A172 (cell line): ENCODE data around the gene ANO2. TPM values are rescaled to one million over a fixed set of nuclear protein-coding genes. Genes with fewer than 3 reads are reported as not detected.
"Not testable (repeated sequence)": the region's sequence is repeated elsewhere in the genome, so short reads cannot be mapped to it uniquely, and the experiment has no call there.

Source experiments
- DNase-seq: peaks from one replicate; pipeline ENCODE4 v3.0.0-alpha.2; 2015; ENCODE audit warnings: low spot score
- total RNA-seq: library from RNA; depleted of rRNA; stranded (reverse); fragments of >200 nt; shearing (Covaris generic); gene quantifications from 2 replicates; pipeline ENCODE4 v1.2.3, GENCODE V29; 2014

ANO2 gene
- total RNA-seq, 1 experiment from 2014 or later = 2.1 TPM

DNA sequence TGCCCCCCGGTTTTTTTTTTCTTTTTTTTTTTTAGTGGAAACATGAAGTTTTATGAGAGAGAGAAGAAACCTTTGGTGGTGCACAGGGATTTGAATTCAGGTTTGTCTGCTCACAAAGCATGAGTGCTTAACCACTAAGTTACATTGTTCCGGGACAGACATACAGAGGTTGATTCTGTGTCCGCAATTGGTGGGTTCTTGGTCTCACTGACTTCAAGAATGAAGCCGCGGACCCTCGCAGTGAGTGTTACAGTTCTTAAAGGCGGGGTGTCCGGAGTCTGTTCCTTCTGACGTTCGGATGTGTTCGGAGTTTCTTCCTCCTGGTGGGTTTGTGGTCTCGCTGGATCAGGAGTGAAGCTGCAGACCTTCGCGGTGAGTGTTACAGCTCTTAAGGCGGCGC, 57.2 kb downstream of the ANO2 start:
- DNase-seq = not testable (repeated sequence)

DNA sequence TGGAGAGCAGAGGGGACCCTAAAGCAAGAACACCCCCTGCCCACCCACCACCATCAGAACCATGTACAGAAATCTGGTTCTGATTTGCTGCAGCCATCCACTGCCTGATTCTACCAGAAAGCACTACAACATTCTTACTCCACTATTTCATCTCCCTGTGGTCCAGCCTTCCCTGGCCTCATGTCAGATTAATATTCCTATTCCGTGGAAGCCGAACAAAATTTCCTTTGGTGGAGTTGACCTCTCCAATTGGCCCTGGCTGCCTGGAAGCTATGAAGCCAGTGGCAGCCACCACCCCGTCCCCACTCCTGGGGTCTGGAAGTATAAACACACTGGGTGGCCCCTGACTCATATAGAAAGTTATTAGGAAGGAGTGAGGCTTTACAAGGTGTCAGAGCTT, 60.2 kb downstream of the ANO2 start:
- DNase-seq = no peak

DNA sequence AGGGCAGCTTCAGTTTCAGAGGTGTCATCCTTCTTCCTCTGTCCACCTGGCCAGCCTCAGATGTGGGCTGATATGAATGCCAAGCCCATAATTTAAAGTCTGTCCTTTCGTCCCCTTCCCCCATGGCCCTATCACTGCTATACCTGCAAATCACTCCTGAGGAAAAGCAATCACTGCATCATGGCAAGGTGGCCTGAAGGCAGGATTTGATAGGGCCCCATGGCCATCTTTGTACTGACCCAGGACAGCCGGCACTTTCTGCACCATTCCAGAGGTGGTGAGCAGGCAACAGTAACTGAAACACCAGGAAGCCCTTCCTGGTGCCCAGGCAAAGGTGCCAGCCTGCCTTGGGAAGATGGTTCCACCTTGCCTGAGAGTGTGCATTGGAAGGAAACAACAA, 60.8 kb downstream of the ANO2 start:
- DNase-seq = no peak

DNA sequence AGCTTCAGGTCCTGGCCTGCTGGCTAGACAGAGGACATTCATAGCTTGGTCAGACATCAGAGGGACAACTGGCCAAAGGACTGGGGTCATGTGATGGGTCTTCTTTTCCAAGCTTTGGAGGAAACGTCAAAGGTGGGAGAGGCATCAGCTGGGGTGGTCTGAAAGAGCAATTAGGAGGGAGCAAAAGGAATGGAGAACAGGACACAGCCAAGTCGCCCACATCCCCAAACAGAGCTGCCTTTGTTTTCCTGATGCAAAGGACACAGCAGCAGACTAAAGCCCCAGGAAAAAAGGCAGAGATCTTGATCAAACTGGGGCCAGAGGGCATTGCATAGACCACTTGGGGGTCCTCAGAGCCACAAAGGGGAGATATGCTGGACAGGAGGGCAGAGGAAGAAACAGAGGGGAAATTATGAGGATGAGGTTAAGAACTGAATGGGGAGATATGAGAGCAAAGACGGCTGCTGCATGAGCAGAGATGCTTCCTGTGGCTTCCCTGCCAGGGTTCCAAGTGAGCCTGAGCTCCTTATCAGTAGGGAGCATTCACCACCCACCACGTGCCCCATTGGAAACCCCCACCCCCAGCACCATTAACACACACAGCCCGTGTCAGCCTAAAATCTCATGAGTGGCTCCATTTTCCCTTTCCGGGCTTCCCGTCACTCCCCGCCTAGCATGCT, 62.4 kb downstream of the ANO2 start:
- DNase-seq = no peak

DNA sequence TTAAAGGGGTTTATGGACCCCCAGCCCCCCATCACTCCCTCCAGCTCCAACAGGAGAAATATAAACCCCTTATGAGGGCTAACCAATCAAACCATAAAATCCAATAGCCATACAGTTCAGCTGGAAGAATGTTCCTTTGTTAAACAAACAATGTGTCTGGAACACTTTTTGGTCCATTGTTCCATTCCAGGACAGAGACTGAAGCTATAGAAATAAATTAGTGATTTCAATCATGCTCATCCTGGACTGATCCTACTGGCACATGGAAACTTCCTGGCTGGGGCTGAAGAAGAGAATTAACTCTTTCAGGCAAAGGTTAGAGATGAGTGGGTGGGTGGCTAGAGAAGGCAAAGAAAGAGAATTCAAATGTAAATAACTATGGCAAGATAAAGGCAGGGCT, 63.4 kb downstream of the ANO2 start:
- no peak for DNase-seq

- no peak for DNase-seq
These were observed 63.9 kb downstream of the ANO2 start for GRCh38 chr12:5881101-5881606.

GRCh38 chr12:5875851-5876250, 69.2 kb downstream of the ANO2 start:
- DNase-seq = no peak

- DNase-seq = no peak
These were observed 70.5 kb downstream of the ANO2 start for GRCh38 chr12:5874514-5874913.

- no peak for DNase-seq
These were observed 71.7 kb downstream of the ANO2 start for GRCh38 chr12:5873281-5873919.

DNA sequence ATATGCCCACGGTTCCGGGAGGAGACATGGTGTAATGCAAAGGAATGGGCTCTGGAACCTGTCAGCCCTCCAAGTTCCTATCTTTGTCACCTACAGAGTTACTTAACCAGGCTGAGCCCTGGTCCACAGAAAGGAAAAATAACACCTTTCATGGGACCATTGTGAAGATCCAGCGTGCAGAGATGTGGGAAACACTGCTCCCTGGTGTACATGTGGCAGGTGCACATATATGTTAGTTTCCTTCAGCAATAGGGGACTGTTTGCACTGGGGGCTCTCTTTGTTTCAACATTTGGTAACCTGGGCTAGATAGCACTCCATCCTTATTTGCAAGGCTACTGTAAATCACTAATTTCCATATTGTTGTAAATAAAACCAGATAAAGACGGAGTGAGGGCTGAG, 72.3 kb downstream of the ANO2 start:
- DNase-seq = peak; percentile 13

DNA sequence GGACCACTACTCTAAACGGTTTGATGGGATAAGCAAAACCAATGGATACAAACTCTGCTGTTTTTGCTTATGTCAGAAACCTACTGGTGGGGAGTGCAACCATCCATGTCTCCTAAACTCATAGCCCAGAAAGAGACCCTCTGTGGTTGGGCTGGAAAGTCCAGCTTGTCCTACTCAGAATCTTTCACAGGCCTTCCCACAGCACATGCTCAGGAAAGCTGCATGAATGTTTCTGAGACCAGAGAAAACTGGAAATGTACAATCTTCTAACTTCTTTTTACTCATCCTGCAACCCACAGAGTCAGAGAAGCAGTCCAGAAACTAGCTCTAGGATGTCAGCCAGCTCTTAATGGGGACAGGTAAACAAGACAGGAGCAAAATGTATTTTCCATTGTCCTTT, 73.3 kb downstream of the ANO2 start:
- no peak for DNase-seq

DNA sequence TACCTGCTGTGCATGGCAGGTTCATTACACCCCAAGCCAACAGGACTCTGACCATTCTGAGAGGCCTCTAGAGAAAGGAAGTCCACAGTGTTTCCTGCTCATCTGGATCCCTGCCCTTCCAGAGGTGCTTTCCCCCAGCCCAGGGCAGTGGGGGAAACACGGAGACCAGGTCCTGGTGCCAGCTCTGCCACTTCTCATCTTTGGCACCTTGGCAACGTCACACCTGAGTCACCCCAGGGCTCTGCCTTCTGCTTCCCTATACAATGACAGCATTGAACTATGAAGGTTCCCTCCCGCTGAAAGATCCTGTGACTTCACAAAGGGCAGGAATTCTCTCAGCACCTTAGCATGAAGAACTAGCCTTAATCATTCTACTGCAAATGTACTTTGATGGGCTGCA, 74.9 kb downstream of the ANO2 start:
- DNase-seq = no peak

DNA sequence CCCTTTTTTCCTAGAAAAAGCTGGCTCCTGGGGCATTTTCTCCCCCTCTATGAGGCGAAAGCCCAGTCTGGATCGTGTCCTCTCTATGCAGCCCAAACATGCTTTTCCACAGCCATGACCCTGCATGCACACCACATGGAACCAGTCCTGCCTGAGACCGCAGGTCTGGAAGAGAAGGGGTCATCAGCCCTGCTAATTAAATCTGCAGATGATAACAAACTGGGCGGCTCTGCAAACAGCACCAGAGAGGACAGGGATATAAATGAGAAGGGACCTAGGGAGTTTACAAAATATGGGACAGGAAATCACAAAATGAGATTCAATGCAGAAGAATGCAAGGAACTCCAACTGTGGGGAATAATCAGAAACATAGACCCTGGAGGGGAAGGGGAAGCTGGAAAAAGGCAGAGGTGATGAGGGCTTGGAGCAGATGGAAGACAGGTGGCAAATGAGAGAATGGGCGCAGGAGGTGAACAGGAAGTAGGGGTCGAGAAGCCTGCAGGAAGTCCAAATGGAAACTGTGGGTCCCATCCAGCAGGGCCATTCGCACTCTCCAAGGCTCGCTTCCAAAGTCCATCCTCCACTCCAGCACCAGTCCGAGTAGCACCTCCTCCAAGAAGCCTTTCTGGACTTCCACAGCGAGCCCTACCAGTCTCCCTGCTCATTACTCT, 76.3 kb downstream of the ANO2 start:
- DNase-seq = no peak

DNA sequence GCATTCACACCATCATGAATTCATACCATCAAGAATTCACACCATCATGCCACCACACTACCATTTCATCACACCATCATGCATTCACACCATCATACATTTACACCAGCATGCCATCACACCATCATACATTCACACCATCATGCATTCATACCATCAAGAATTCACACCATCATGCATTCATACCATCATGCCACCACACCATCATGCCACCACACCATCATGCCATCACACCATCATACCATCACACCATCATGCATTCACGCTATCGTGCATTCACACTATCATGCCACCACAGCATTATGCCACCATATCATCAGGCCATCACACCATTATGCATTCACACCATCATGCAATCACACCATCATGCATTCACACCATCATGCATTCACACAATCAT, 79.7 kb downstream of the ANO2 start:
- DNase-seq = no peak

GRCh38 chr12:5864972-5865371, 80.1 kb downstream of the ANO2 start:
- no peak for DNase-seq

GRCh38 chr12:5864301-5864700, 80.8 kb downstream of the ANO2 start:
- no peak for DNase-seq

- DNase-seq = no peak
These were observed 83.6 kb downstream of the ANO2 start for GRCh38 chr12:5861416-5861815.

GRCh38 chr12:5856692-5857091, 88.4 kb downstream of the ANO2 start:
- DNase-seq = no peak

- DNase-seq = no peak
These were observed 98.1 kb downstream of the ANO2 start for GRCh38 chr12:5846950-5847349.

DNA sequence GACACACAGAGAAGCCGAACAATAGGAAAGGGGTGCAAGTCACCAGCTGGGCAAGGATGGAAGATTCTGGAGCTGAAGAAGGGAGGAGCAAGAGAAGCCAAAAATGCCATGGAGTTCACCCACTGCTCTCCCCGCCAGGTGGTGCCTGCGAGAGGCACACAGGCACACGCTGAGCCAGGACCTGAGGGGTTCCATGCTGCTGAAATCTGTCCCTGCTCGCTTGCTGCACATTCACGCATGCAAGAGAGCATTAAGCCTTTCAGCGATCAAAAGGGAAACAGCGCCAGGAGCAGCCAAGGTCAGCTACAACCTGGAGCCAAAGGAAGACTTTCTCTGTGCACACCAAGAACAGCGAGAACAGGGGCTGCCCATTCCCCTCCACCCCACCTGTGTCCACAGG, 104.1 kb downstream of the ANO2 start:
- no peak for DNase-seq

- no peak for DNase-seq
These were observed 114.9 kb downstream of the ANO2 start for GRCh38 chr12:5830111-5830510.

DNA sequence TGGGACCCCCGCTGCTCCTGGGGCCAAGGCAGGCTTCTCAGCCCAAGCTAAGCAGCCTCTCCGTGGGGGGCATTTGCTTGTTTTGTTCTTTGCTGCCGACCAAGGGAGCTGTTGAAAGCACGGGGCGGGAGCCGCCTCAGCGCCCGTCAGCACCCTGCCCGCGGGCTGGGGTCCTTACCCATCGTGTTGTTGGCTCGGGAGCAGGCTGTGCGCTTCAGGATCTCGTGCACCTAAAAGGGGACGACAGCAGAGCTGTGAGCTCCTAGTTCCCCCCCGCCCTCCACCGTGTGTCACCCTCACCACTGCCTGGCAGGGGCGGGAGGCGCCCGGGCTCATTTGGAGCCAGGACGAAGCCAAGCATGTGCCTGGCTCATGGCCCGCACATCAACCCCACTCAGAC, 117.5 kb downstream of the ANO2 start:
- DNase-seq = no peak

GRCh38 chr12:5825761-5826160, 119.3 kb downstream of the ANO2 start:
- not testable (repeated sequence) for DNase-seq
